Breast epithelium (tissue), 4 donors: ENCODE results near the gene POLN. TPM values are rescaled to one million over a fixed set of nuclear protein-coding genes. Genes with fewer than 3 reads are reported as not detected.

Experiments
- DNase-seq, 2 donors: peaks; one replicate each; pipeline ENCODE4 v3.0.0-alpha.2; 2019; ENCODE audit warnings: low spot score in 2 of 2
- H3K27ac ChIP-seq, 2 donors: fragments of 200-600 bp; sonication (generic) in 1 of 2; one replicate each; pipeline ENCODE4 v1.5.1; 2016 to 2019; ENCODE audit warnings: mild to moderate bottlenecking in 1 of 2
- H3K27me3 ChIP-seq, 2 donors: fragments of 200-600 bp; sonication (generic) in 1 of 2; one replicate each; pipeline versions ENCODE4 v1.5.1 to v1.6.0; 2017 to 2019; ENCODE audit warnings: control low read depth in 1 of 2, mild to moderate bottlenecking in 1 of 2
- H3K36me3 ChIP-seq: fragments of 200-600 bp; one replicate; pipeline ENCODE4 v1.5.1; 2019
- H3K4me1 ChIP-seq, 2 donors: fragments of 200-600 bp; sonication (generic); one replicate each; pipeline ENCODE4 v1.5.1; 2016 to 2019; ENCODE audit warnings: control low read depth in 1 of 2
- H3K4me3 ChIP-seq, 3 donors: fragments of 200-600 bp; sonication (generic); 1 replicate in 2 of 3; 2 replicates in 1 of 3; pipeline ENCODE4 v1.5.1; 2016 to 2019; ENCODE audit warnings: mild to moderate bottlenecking in 3 of 3, moderate library complexity in 2 of 3
- H3K9me3 ChIP-seq, 2 donors: fragments of 200-600 bp; sonication (generic) in 1 of 2; one replicate each; pipeline ENCODE4 v1.5.1; 2016 to 2019; ENCODE audit warnings: control low read depth in 1 of 2
- CTCF ChIP-seq, 3 donors: fragments of 450-650 bp; IDR thresholded peaks; one replicate each; pipeline ENCODE4 v1.5.1; 2016 to 2017; ENCODE audit warnings: antibody characterized with exemption in 3 of 3, mild to moderate bottlenecking in 3 of 3, moderate library complexity in 3 of 3
- POLR2A ChIP-seq: fragments of 450-650 bp; IDR thresholded peaks from one replicate; pipeline ENCODE4 v1.6.1; 2016; ENCODE audit warnings: antibody characterized with exemption, mild to moderate bottlenecking, moderate library complexity
- POLR2AphosphoS5 ChIP-seq, 3 donors: sonication (generic); formaldehyde crosslinking; IDR thresholded peaks; one replicate each; pipeline ENCODE4 v1.6.1; 2017; ENCODE audit warnings: antibody characterized with exemption in 3 of 3
- intact Hi-C: fragments of 100-400 bp; cut with DNase I; formaldehyde crosslinking; loops from one replicate; pipeline ENCODE4 v1.15.1; 2023; ENCODE audit warnings: low total_unique reads
- total RNA-seq, 3 donors: library from RNA; depleted of rRNA; stranded (reverse); fragments of >200 nt; gene quantifications; one replicate each; pipeline ENCODE4 v1.1.0, GENCODE V29; 2016

Gene POLN
- total RNA-seq, 3 donors from 2014 or later = 3.3 to 4.7 (median 4.3) TPM

DNA sequence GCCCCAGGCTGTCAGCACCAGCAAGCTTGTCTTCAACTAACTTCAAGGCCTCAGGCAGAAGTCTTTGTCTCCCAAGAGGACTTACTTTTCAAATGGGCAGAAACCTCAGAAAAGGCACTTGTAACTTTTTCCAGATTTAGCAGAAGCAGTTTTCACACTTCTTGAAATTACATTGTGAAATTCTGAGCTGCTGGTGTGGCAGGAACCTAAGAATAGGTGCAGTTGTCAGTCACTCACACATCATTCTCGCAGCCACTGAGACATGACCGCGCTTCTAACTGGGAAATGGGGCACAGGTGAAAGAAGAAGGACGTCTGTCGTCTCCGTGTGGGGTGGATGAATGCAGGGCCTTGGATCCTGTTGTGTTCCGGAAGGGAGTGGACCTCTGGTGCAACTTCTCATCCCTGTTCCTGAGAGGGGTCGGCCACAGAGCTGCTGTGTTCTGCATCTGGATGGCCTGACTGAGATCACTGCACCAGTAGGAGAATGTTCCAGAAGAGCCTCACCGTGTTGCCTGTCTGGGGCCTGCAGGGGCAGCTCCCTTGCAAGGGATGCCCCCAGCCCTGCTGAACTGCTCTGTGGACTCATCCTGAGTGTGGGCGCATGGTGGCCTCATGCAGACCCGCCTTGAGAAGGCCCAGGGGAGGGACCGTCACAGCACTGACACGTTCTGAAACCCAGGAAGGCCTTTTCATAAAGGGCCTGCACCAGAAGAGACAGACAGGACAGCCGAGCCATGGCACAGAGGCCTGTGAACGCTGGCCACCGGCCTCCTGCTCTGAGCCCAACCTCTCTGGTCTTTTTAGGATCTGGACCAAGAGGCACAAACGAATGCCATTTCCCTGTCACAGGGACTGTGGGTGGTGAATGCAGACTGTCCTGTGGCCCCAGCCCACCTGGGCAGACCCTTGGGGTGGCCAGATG, 164.1 kb downstream of the POLN start:
- TF ChIP-seq CTCF (IDR thresholded peaks at IDR 0.05) = no peak
- TF ChIP-seq POLR2AphosphoS5 (IDR thresholded peaks at IDR 0.05) = no peak
- no peak for TF ChIP-seq POLR2A
- Histone ChIP-seq H3K36me3 (no peaks in the 10 kb centered on the region), H3K9me3 (no peaks in the 10 kb centered on the region), H3K27ac (no peak overlapping the region), H3K27me3 (no peaks in the 10 kb centered on the region), H3K4me3 (no peak overlapping the region), H3K4me1 (no peaks in the 10 kb centered on the region)
- intact Hi-C loops = no loop called here
- peak in 1 of 2 donors; percentile 24 for DNase-seq

- Histone ChIP-seq H3K27ac (no peak overlapping the region), H3K27me3 (no peaks in the 10 kb centered on the region), H3K36me3 (no peaks in the 10 kb centered on the region), H3K4me1 (no peaks in the 10 kb centered on the region), H3K9me3 (no peaks in the 10 kb centered on the region), H3K4me3 (no peak overlapping the region)
- TF ChIP-seq POLR2A = no peak
- TF ChIP-seq CTCF (IDR thresholded peaks at IDR 0.05) = no peak
- no peak for TF ChIP-seq POLR2AphosphoS5 (IDR thresholded peaks at IDR 0.05)
- peak in 1 of 2 donors; percentile 37 for DNase-seq
- intact Hi-C loops = no loop called here
Observed at GRCh38 chr4:2076908-2077536, 164.9 kb downstream of the POLN start.

DNA sequence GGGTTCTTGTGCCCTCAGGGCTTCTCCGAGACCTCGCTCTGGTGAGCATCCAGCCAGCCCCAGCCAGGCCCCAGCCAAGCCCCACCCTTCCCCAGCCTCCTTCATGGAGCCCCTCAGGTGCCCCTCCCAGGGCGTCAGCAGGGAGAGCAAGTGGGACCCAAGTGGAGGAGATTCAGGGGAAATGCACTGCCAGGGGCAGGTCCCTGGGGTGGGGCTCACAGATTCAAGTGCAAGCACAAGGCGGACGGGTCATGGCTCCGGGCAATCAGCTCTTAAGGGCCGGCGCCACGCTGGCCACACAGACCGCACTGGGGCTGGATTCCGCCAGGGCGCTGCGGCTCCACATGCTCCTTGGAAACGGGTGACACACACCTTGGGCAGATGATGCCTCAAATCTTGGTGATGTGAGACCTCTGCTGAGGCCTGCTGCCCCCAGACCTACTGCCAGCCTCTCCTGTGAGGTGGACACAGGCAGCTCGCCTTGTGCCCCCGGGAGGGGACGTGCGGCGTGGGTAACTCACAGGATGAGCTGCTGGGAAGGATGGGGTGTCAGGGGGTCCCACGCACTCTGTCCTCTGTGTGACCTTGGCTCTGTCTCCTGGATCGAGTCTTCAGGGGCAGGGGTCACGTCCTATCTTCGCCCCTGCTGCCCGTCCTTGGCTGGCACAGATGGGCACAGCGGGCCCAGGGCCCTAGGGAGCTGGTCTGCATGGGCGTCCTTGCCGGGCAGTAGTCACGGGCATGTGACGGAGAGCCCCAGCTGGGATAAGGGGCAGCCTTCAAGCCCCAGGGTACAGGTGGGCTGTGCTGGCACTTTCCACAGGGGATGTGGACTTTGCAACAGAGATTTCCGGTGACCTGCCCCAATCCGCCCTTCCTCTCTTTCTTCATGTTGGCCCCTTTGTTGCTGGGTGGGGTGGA, 165.7 kb downstream of the POLN start:
- Histone ChIP-seq H3K4me3 (no peak overlapping the region), H3K36me3 (no peaks in the 10 kb centered on the region), H3K27ac (no peak overlapping the region), H3K4me1 (no peaks in the 10 kb centered on the region), H3K9me3 (no peaks in the 10 kb centered on the region), H3K27me3 (no peaks in the 10 kb centered on the region)
- intact Hi-C loops = no loop called here
- TF ChIP-seq CTCF (IDR thresholded peaks at IDR 0.05) (no peak), POLR2A (no peak), POLR2AphosphoS5 (IDR thresholded peaks at IDR 0.05) (no peak)
- peak in 1 of 2 donors; percentile 30 for DNase-seq

- peak in 1 of 2 donors; percentile 9 for DNase-seq
- H3K27ac ChIP-seq = no peak overlapping the region
- intact Hi-C loops = no loop called here
- H3K27me3 ChIP-seq = peaks cover 0 to 4% of the 10 kb centered on the region in 2 donors
- H3K4me3 ChIP-seq = no peak overlapping the region
- no peak for TF ChIP-seq POLR2A
- TF ChIP-seq CTCF (IDR thresholded peaks at IDR 0.05) = no peak
- no peak for TF ChIP-seq POLR2AphosphoS5 (IDR thresholded peaks at IDR 0.05)
- no peaks in the 10 kb centered on the region for H3K9me3 ChIP-seq
- H3K4me1 ChIP-seq = no peaks in the 10 kb centered on the region
- H3K36me3 ChIP-seq = no peaks in the 10 kb centered on the region
Observed at GRCh38 chr4:2075171-2075986, 166.5 kb downstream of the POLN start.
